ENCODE data around the gene NPR2. TPM values are rescaled to one million over a fixed set of nuclear protein-coding genes. Genes with fewer than 3 reads are reported as not detected.

The NPR2 gene
- total RNA-seq, 1 donor from 2014 or later: 10.4 TPM

DNA sequence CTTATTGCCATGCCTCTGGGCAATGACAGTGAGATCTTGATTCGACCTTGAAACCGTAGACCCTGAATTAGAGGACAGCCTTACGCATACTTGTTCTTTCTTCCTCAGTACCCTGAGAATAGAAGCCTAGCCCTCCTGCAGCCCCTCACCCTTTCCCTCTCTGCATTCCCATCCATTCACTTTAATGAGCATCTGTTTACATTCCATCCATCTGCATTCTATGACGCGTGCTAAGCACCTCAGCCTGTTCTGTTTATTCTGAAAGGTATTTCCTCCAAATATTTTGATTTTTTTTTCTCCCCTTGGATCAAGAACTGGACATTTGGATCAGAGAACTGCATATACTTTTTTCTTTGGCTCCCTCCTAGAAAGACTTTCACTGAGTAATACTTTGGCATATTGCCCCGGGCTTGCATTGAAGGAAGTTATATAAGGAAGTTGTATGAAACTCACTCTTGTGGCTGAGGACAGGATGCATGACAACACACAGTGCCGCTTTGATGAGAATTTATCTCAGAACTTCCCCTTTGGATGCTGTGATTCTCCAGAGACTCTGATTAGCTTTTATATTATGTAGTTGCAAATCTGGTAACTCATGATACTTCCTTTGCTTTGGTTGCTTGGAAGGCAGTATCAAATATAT is 53.4 kb downstream of the NPR2 start:
- H3K4me3 Mint-ChIP-seq (ENCODE audit: low read depth): no peak overlapping the region

DNA sequence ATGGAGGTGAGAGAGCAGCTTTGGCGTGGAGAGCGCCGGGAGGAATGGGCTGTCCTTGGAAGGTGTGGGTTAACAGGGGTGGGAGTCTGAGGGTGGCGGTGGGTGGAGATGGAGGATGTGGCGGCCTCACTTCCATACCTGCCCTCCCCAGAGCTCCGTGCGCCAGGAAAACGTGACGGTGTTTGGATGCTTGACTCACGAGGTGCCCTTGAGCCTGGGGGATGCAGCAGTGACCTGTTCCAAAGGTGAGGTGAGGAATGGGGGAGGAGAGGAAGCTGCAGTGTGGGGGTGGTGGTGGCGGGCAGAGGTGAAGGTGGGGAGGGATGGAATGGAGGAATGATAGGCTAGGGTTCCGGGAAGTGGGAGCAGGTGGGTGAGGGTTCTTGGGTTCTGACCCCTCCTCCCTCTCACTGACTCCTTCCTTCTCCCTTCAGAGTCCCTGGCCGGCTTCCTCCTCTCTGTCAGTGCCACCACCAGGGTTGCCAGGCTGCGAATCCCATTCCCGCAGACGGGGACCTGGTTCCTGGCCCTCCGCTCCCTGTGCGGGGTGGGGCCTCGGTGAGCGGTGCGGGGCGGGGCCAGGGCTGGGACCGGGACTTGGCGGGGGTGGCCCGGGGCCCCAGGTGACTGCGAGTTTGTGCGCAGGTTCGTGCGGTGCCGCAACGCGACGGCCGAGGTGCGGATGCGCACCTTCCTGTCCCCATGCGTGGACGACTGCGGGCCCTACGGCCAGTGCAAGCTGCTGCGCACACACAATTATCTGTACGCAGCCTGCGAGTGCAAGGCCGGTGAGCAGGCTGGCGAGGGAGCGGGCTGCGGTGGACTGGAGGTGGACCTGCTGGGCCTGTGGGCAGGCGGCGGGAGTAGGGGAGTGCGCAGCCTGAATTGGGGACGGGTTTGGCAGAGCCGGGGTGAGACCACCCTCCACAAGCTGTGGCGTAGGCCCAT is 54.7 kb downstream of the NPR2 start:
- DNase-seq (ENCODE audit: low spot score): no peak
- Mint-ChIP-seq H3K27me3 (ENCODE audit: low read depth) (no peaks in the 10 kb centered on the region), H3K9me3 (no peaks in the 10 kb centered on the region), H3K27ac (no peak overlapping the region), H3K4me1 (ENCODE audit: low read depth) (peaks cover 23% of the 10 kb centered on the region), H3K4me3 (ENCODE audit: low read depth) (no peak overlapping the region), H3K36me3 (ENCODE audit: low read depth) (no peaks in the 10 kb centered on the region)
- intact Hi-C loops (cut with micrococcal nuclease): no loop called here

More for the DNA sequence above, 53.4 kb downstream of the NPR2 start:
- Mint-ChIP-seq H3K9me3 (no peaks in the 10 kb centered on the region), H3K27me3 (ENCODE audit: low read depth) (no peaks in the 10 kb centered on the region), H3K4me1 (ENCODE audit: low read depth) (peaks cover 23% of the 10 kb centered on the region), H3K36me3 (ENCODE audit: low read depth) (no peaks in the 10 kb centered on the region), H3K27ac (no peak overlapping the region)
- DNase-seq (ENCODE audit: low spot score): no peak
- intact Hi-C loops (cut with micrococcal nuclease): no loop called here

DNA sequence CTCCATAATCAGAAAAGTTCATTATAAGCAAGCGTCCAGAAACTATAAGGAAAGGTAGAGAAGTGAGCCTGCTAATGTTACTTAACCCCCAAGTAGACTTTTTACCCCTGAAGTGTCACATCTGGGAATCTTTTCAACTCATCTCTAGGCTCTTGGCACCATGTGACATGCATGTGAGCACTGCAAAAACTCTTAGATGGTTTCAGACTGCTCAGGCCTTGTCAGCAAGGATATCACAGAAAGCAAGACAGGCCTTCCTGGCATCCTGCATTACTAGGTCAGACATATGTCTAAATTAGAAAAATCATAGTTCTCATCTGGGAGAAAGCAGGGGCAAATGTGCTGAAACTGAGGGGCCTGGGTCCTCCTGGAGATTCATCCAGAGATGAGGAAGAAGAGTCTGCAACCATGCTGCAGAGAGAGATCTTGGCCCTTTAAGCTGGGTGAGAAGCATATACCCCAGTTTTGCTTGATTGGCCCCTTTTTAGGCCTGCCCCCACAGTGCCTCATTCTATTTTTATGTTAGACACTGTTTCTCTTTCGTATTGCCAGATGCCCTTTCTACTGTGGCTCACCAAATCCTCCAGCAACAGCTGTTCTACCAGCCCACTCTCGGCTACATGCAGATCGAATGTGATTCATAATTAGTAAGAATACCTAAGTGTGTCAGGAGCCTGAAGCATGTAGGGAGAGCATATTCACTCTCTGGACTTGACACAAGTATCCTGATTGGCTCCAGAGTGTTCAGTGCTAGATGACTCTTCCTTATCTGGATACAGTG is 56.6 kb downstream of the NPR2 start:
- H3K9me3 Mint-ChIP-seq: no peaks in the 10 kb centered on the region
- peak overlapping the region; percentile 18 for H3K27ac Mint-ChIP-seq
- H3K4me3 Mint-ChIP-seq (ENCODE audit: low read depth): no peak overlapping the region
- DNase-seq (ENCODE audit: low spot score): no peak
- no peaks in the 10 kb centered on the region for H3K27me3 Mint-ChIP-seq (ENCODE audit: low read depth)
- H3K36me3 Mint-ChIP-seq (ENCODE audit: low read depth): no peaks in the 10 kb centered on the region
- intact Hi-C loops (cut with micrococcal nuclease): no loop called here
- peaks cover 21% of the 10 kb centered on the region for H3K4me1 Mint-ChIP-seq (ENCODE audit: low read depth)

DNA sequence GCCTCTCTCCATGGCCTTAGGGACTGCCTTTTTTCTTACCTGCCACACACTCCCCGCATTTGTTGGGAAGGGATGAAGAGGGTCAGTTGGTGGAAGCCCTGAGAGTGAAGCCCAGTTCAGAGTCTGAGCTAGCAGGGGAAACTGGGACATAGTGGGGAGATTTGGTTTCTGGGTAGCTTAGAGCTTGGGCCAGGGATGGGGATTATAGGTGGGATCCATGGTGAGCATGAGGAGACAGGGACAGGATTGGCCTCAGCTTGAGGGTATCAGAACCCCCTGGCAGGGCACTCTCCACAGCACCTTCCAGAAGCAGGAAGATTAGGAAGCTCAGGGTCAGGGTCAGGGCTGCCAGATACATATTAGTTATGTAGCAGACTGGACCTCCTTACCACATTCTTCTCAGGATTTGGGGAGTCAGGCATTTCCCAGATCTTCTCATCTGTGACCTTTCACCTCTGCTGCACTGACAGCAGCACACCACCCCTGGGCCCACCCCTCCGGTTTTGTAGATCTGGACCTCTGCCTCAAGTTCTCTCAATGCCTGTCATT is 61.0 kb downstream of the NPR2 start:
- Mint-ChIP-seq H3K9me3 (no peaks in the 10 kb centered on the region), H3K36me3 (ENCODE audit: low read depth) (no peaks in the 10 kb centered on the region), H3K4me1 (ENCODE audit: low read depth) (peaks cover 10% of the 10 kb centered on the region), H3K27ac (no peak overlapping the region), H3K4me3 (ENCODE audit: low read depth) (no peak overlapping the region), H3K27me3 (ENCODE audit: low read depth) (no peaks in the 10 kb centered on the region)
- intact Hi-C loops (cut with micrococcal nuclease): no loop called here
- no peak for DNase-seq (ENCODE audit: low spot score)

DNA sequence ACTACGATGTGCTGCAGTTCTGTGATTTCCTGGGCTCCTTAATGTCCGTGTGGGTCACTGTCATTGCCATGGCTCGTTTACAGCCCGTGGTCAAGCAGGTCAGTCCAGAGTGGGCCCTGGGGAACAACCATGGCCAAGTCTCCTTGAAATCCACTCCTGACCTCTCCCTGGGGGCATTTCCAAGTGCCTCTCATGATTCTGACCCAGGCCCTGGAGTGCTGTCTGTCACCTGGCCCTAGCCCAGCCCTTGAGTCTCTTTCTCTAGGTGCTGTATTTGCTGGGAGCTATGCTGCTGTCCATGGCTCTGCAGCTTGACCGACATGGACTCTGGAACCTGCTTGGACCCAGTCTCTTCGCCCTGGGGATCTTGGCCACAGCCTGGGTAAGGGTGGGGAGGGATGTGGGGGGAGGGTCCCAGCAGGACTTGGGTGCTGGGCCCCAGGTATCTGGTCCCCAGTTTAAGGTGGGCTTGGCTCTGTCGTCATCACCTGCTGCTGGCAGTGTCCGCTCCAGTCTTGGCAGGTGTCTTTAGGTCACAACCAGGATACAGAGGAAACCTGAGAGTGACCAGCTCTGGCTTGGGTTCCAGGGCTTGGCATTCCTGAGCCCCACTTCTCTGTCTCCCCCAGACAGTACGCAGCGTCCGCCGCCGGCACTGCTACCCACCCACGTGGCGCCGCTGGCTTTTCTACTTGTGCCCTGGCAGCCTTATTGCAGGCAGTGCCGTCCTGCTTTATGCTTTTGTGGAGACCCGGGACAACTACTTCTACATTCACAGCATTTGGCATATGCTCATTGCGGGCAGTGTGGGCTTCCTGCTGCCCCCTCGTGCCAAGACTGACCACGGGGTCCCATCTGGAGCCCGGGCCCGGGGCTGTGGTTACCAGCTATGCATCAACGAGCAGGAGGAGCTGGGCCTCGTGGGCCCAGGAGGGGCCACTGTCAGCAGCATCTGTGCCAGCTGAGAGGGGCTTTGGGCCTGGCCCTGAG is 61.8 kb downstream of the NPR2 start:
- Mint-ChIP-seq H3K9me3 (no peaks in the 10 kb centered on the region), H3K27ac (no peak overlapping the region), H3K27me3 (ENCODE audit: low read depth) (no peaks in the 10 kb centered on the region), H3K4me1 (ENCODE audit: low read depth) (peaks cover 2% of the 10 kb centered on the region), H3K4me3 (ENCODE audit: low read depth) (no peak overlapping the region), H3K36me3 (ENCODE audit: low read depth) (no peaks in the 10 kb centered on the region)
- DNase-seq (ENCODE audit: low spot score): no peak
- intact Hi-C loops (cut with micrococcal nuclease): no loop called here

DNA sequence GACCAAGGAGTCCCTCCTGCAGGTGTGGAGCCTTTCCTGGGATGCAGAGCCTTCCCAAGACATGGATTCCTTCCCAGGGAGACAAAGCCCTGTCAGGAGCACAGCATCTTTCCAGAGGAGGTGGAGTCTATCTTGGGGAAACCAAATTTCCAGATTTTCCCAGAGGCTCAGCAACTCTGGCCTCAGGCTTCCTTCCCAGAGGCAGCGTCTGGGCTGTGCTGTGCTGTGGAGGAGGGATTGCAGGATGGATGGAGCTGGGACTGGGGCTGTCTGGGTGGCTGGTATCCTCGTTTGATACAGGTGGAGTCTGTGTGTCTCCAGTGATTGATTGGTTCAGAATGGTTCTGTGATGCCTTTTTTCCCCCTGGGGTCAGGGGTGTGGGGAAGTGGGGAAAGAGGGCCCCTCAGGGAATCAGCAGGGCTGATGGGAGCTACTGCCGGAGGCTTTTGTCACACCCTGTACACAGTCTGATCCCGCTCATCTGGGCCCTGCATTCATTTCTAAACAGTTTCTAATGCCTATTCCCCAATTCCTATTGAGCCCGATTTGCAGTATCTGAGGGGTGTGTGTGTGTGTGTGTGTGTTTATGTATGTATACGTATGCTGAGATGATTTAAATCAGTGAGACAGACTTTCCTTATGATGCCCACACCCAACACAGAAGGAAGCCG is 62.8 kb downstream of the NPR2 start:
- H3K4me1 Mint-ChIP-seq (ENCODE audit: low read depth): no peaks in the 10 kb centered on the region

DNA sequence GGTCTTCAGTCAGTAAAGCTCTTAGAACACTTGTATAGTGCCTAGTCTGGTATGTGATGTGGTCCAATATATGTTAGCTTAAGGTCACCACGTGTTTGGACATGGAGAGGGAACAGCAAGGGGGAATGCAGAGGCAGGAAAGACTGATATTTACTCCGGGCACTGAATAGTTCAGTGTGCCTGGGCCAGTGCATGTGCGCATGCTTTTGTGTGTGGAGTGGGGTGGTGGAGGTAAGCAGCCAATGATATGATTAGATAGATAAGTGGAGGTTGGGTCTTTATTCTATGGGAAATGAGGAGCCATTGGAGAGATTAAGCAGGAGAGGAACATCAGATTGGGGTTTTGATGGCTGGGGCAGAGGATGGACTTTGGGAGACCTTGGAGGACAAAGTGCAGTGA is 64.8 kb downstream of the NPR2 start:
- Mint-ChIP-seq H3K27ac (no peak overlapping the region), H3K4me3 (ENCODE audit: low read depth) (no peak overlapping the region), H3K36me3 (ENCODE audit: low read depth) (no peaks in the 10 kb centered on the region), H3K27me3 (ENCODE audit: low read depth) (peaks cover 6% of the 10 kb centered on the region), H3K9me3 (no peaks in the 10 kb centered on the region), H3K4me1 (ENCODE audit: low read depth) (no peaks in the 10 kb centered on the region)
- intact Hi-C loops (cut with micrococcal nuclease): no loop called here
- no peak for DNase-seq (ENCODE audit: low spot score)

More for the DNA sequence above, 62.8 kb downstream of the NPR2 start:
- Mint-ChIP-seq H3K9me3 (no peaks in the 10 kb centered on the region), H3K36me3 (ENCODE audit: low read depth) (no peaks in the 10 kb centered on the region), H3K4me3 (ENCODE audit: low read depth) (no peak overlapping the region), H3K27me3 (ENCODE audit: low read depth) (peaks cover 3% of the 10 kb centered on the region), H3K27ac (no peak overlapping the region)
- intact Hi-C loops (cut with micrococcal nuclease): no loop called here
- no peak for DNase-seq (ENCODE audit: low spot score)

DNA sequence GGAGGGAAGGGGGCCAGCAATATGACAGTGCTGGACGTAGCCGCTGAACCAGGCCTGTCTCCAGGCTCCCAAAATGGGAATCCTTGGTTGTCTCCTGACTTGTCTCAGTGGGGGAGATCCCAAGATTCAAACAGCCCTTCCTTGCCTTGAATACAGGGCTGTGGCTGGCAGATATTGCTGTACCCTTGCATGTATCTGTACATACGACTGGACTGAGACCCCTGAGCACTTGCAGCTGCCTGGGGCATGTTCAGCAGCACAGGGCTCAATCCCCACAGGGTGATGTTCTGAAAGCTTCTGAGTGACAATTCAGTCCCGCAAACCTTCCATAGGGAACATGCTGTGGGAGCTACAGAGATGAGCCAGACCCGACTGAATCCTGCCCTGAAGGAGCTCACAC is 65.5 kb downstream of the NPR2 start:
- Mint-ChIP-seq H3K4me3 (ENCODE audit: low read depth) (no peak overlapping the region), H3K36me3 (ENCODE audit: low read depth) (no peaks in the 10 kb centered on the region), H3K27me3 (ENCODE audit: low read depth) (peaks cover 10% of the 10 kb centered on the region), H3K9me3 (no peaks in the 10 kb centered on the region), H3K27ac (no peak overlapping the region), H3K4me1 (ENCODE audit: low read depth) (no peaks in the 10 kb centered on the region)
- intact Hi-C loops (cut with micrococcal nuclease): no loop called here
- no peak for DNase-seq (ENCODE audit: low spot score)

DNA sequence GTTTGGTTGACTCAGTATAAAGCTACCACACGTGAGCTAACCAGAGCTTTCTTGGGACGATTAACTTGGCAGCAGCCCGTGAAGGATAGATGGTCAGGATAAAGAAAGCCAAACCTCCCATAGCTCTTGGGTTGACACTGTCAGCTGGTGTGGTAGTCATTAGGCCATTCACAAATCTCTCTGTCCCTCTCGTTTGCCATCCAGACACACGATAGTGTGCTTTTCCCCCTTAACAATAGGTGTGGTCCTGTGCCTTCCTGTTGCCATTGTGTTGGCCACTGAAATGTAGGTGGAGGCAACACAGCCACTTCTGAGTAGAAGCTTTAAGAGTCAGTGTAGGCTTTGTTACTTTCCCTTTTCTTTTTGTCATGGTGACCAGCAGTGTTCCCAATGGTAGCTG is 67.1 kb downstream of the NPR2 start:
- Mint-ChIP-seq H3K4me1 (ENCODE audit: low read depth) (no peaks in the 10 kb centered on the region), H3K27me3 (ENCODE audit: low read depth) (peaks cover 10% of the 10 kb centered on the region), H3K4me3 (ENCODE audit: low read depth) (no peak overlapping the region), H3K9me3 (no peaks in the 10 kb centered on the region), H3K36me3 (ENCODE audit: low read depth) (no peaks in the 10 kb centered on the region), H3K27ac (no peak overlapping the region)
- DNase-seq (ENCODE audit: low spot score): no peak
- intact Hi-C loops (cut with micrococcal nuclease): no loop called here
